Upper lobe of right lung (tissue), 1 donor: Measurements from ENCODE around the gene CSGALNACT2. TPM values are rescaled to one million over a fixed set of nuclear protein-coding genes. Genes with fewer than 3 reads are reported as not detected.

ENCODE experiments used
- ATAC-seq: fragments of 200-7000 bp; cut with Tn5 transposase; one replicate; pipeline ENCODE4 v1.9.1; 2020; ENCODE audit warnings: mild to moderate bottlenecking, moderate library complexity
- DNase-seq: peaks from one replicate; pipeline ENCODE4 v3.0.0-alpha.2; 2020
- H3K27ac ChIP-seq: fragments of 200-600 bp; one replicate; pipeline ENCODE4 v1.8.0; 2022
- H3K27me3 ChIP-seq: fragments of 200-600 bp; one replicate; pipeline ENCODE4 v1.8.0; 2022; ENCODE audit warnings: mild to moderate bottlenecking
- H3K36me3 ChIP-seq: fragments of 200-600 bp; one replicate; pipeline ENCODE4 v1.8.0; 2022
- H3K4me1 ChIP-seq: fragments of 200-600 bp; one replicate; pipeline ENCODE4 v1.8.0; 2022
- H3K4me3 ChIP-seq: fragments of 200-600 bp; one replicate; pipeline ENCODE4 v1.8.0; 2022; ENCODE audit warnings: mild to moderate bottlenecking
- H3K9me3 ChIP-seq: fragments of 200-600 bp; one replicate; pipeline ENCODE4 v1.8.0; 2022
- intact Hi-C: fragments of 100-400 bp; cut with DNase I; formaldehyde crosslinking; loops from one replicate; pipeline ENCODE4 v1.11.0; 2022
- total RNA-seq: library from RNA; stranded (reverse); fragmentation: NEBNext Ultra II Directional; extraction: Animal tissue kit (Norgen Biotek cat#: 25700); gene quantifications from one replicate; pipeline ENCODE4 v1.2.1, GENCODE V29; 2021
- TF ChIP-seq, protein P1 (sequence below): fragments of 200-600 bp; IDR thresholded peaks from one replicate; pipeline ENCODE4 v1.8.0; 2022; ENCODE audit warnings: antibody characterized with exemption
- donor health status: DM: no; HTN: yes; CAD: no; lungs with severe emphysema.

The CSGALNACT2 gene
- total RNA-seq, 1 donor from 2014 or later: 40.8 TPM

DNA sequence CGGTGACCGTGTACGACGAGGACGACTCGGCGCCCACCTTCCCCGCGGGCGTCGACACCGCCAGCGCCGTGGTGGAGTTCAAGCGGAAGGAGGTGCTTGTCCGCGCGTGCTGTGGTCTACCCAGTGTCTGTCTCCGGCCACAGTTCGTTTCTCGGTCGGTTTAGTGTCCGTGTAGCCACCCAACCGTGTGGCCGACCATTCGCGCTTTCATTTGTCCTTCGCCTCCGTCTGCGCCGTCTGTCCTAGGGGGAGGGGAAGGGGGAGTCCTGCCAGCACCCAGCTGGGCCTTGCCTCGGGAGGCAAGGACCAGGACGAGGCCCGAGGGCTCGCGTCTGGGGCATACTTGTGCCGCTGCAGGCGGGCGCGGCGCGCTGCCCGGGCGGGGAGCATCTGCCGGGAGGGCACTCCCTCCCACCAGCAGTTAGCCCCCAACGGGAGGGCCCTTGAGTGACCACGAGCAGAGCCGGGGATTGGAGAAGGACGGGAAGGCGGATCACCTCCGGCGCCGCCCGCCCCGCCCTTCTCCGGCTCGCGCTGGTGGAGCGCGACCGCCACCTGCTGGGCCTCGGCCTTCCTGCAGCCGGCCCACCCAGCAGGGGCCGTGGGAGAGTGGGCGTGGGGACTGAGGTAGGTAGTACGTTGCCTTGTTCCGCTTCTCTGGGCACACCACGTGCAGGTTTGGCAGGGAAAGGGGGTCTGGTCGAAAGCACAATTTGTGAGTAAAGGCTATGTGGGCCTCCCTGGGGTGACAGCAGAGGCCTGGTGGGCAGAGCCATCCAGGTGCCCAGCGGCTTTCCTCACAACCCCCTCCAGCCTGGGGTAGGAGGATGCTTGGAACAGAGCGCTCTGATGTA is 32.9 kb upstream of the CSGALNACT2 start:
- Histone ChIP-seq H3K9me3 (no peaks in the 10 kb centered on the region), H3K27me3 (peaks cover 11% of the 10 kb centered on the region), H3K27ac (no peak overlapping the region), H3K4me1 (peaks cover 10% of the 10 kb centered on the region), H3K36me3 (no peaks in the 10 kb centered on the region), H3K4me3 (peak overlapping the region; percentile 65)
- intact Hi-C loops: loop anchor here (5.0 kb wide), 1 partner anchor 238 kb away; no protein-coding TSS in a partner anchor
- peak; percentile 97 for ATAC-seq
- TF ChIP-seq, protein P1, sequence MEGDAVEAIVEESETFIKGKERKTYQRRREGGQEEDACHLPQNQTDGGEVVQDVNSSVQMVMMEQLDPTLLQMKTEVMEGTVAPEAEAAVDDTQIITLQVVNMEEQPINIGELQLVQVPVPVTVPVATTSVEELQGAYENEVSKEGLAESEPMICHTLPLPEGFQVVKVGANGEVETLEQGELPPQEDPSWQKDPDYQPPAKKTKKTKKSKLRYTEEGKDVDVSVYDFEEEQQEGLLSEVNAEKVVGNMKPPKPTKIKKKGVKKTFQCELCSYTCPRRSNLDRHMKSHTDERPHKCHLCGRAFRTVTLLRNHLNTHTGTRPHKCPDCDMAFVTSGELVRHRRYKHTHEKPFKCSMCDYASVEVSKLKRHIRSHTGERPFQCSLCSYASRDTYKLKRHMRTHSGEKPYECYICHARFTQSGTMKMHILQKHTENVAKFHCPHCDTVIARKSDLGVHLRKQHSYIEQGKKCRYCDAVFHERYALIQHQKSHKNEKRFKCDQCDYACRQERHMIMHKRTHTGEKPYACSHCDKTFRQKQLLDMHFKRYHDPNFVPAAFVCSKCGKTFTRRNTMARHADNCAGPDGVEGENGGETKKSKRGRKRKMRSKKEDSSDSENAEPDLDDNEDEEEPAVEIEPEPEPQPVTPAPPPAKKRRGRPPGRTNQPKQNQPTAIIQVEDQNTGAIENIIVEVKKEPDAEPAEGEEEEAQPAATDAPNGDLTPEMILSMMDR: peak; percentile 99
- DNase-seq: peak; percentile 89

DNA sequence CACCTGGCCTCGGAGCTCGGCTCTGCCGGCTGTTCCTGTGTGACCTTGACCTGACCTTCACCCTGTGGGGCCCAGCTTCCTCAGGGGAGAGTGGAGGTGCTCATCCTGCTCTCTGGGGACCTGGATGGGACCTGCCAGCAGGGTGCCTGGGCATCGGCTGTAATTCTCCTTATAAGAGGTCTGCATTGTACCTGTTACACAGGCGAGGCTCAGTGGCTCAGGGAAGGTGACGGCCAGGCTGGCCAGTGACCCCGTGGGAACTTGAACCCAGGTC is 32.4 kb upstream of the CSGALNACT2 start:
- DNase-seq (no peak), ATAC-seq (no peak)
- Histone ChIP-seq H3K9me3 (no peaks in the 10 kb centered on the region), H3K36me3 (no peaks in the 10 kb centered on the region), H3K4me1 (peaks cover 10% of the 10 kb centered on the region), H3K27me3 (peaks cover 11% of the 10 kb centered on the region), H3K4me3 (no peak overlapping the region), H3K27ac (no peak overlapping the region)
- TF ChIP-seq, protein P1: no peak
- intact Hi-C loops: loop anchor here (5.0 kb wide), 1 partner anchor 239 kb away; no protein-coding TSS in a partner anchor

DNA sequence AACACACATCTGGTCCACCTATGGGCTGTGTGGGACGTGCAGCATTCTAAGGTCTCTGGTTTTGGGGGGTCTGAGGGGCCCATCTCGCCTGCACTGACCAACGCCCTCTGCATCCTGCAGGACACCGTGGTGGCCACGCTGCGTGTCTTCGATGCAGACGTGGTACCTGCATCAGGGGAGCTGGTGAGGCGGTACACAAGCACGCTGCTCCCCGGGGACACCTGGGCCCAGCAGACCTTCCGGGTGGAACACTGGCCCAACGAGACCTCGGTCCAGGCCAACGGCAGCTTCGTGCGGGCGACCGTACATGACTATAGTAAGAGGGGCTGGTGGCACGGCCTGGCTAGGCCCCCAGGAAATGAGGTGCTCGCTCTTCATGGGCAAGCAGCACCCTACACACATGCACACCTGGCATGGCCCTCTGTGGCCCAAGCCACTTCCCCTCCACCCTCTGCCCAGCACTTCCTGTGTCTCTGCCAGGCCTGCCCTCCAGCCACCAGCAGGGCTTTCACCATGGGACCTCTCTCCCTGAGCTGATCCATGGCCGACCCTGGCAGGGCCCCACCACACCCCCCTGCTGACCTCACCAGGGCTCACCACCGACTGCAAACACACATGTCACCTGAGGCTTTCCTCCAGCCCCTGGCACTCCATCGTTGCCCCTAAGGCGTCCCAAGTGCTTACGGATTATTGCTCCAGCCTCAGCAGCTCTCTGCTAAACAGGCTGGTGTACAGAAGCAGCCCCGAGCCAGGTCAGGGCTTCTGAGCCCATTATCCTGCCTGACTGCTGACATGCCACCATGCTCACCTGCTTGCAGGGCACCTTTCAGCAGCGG is 31.8 kb upstream of the CSGALNACT2 start:
- no peak overlapping the region for H3K4me3 ChIP-seq
- TF ChIP-seq, protein P1: no peak
- no peak for DNase-seq
- H3K27ac ChIP-seq: no peak overlapping the region
- peaks cover 11% of the 10 kb centered on the region for H3K27me3 ChIP-seq
- H3K36me3 ChIP-seq: no peaks in the 10 kb centered on the region
- ATAC-seq: no peak
- intact Hi-C loops: loop anchor here (5.0 kb wide), 1 partner anchor 239 kb away; no protein-coding TSS in a partner anchor
- H3K4me1 ChIP-seq: peaks cover 10% of the 10 kb centered on the region
- no peaks in the 10 kb centered on the region for H3K9me3 ChIP-seq

DNA sequence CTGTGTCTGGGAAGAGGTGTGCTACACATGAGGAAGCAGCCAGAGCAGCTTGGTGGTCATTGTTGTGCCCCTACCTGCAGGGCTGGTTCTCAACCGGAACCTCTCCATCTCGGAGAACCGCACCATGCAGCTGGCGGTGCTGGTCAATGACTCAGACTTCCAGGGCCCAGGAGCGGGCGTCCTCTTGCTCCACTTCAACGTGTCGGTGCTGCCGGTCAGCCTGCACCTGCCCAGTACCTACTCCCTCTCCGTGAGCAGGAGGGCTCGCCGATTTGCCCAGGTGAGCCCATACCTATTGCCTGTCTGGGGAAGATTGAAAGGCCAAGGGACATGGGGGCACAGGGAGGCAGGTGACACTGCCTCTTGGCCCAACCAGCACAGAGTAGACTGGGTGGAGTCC is 29.3 kb upstream of the CSGALNACT2 start:
- H3K4me1 ChIP-seq: peaks cover 10% of the 10 kb centered on the region
- DNase-seq: no peak
- no peak for ATAC-seq

DNA sequence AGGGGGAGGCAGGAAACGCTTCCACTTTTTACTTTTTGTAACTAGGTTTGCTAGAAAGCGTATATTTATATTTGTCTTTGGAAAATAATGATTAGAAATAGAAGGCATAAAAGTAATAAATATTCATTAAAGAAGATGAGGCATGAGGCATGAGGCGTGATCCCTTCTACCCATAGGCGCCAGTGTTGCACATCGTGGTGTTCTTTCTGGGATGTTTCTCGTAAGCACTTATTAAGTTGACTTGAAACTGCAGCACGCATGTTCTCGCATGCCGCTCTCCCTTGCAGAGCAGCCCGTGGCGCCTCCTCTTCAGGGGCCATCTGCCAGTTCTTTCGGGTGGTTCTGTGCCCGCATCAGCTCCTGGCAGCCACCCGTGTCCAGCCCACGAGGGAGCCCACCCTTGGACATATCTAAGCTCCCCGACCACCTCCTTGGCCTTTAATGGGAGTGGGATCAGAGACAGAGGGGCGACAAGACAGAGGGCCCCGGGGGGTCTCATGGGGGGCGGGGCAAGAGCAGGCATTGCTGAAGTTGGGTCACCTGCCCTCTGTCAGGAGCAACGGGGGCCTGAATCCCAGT is 28.5 kb upstream of the CSGALNACT2 start:
- TF ChIP-seq, protein P1: no peak
- Histone ChIP-seq H3K27me3 (peaks cover under 1% of the 10 kb centered on the region), H3K4me1 (peaks cover 9% of the 10 kb centered on the region), H3K4me3 (no peak overlapping the region), H3K9me3 (no peaks in the 10 kb centered on the region), H3K36me3 (no peaks in the 10 kb centered on the region), H3K27ac (no peak overlapping the region)
- DNase-seq (no peak), ATAC-seq (no peak)
- intact Hi-C loops: loop anchor here (5.0 kb wide), 1 partner anchor 242 kb away; no protein-coding TSS in a partner anchor

More for the DNA sequence above, 29.3 kb upstream of the CSGALNACT2 start:
- Histone ChIP-seq H3K4me3 (no peak overlapping the region), H3K27me3 (peaks cover 9% of the 10 kb centered on the region), H3K27ac (no peak overlapping the region), H3K9me3 (no peaks in the 10 kb centered on the region), H3K36me3 (no peaks in the 10 kb centered on the region)
- TF ChIP-seq, protein P1: no peak
- intact Hi-C loops: loop anchor here (5.0 kb wide), 1 partner anchor 242 kb away; no protein-coding TSS in a partner anchor
